ENCODE data around the gene TCF21. TPM values are rescaled to one million over a fixed set of nuclear protein-coding genes. Genes with fewer than 3 reads are reported as not detected.
"Not testable (repeated sequence)": the region's sequence is repeated elsewhere in the genome, so short reads cannot be mapped to it uniquely, and the experiment has no call there.

Gene TCF21
- total RNA-seq, 1 donor from 2014 or later, result 0.52 TPM

GRCh38 chr6:133857696-133858095 lies 31.2 kb upstream of the TCF21 start:
- Mint-ChIP-seq H3K9me3 (ENCODE audit: unreplicated experiment) (peaks cover 12% of the 10 kb centered on the region), H3K36me3 (ENCODE audit: low read depth, unreplicated experiment) (no peaks in the 10 kb centered on the region), H3K27me3 (ENCODE audit: low read depth, unreplicated experiment) (peaks cover 35% of the 10 kb centered on the region), H3K4me1 (ENCODE audit: low read depth, unreplicated experiment) (peaks cover 7% of the 10 kb centered on the region), H3K27ac (ENCODE audit: unreplicated experiment) (no peak overlapping the region), H3K4me3 (ENCODE audit: unreplicated experiment) (no peak overlapping the region)
- FAIRE-seq, result no peak
- Histone ChIP-seq H3K9me3 (ENCODE audit: insufficient read depth, low read depth, low read length) (no peaks in the 10 kb centered on the region), H2AFZ (ENCODE audit: low read depth, low read length) (no peak overlapping the region), H3K4me1 (ENCODE audit: insufficient read depth, low read length) (peaks cover 3% of the 10 kb centered on the region), H3K27me3 (ENCODE audit: insufficient read depth, low read length) (peaks cover 41% of the 10 kb centered on the region), H3K27ac (ENCODE audit: low read depth, low read length) (no peak overlapping the region), H3K9ac (ENCODE audit: low read length) (no peak overlapping the region), H4K20me1 (ENCODE audit: insufficient read depth, low read length) (no peaks in the 10 kb centered on the region), H3K4me2 (ENCODE audit: low read length) (no peak overlapping the region), H3K4me3 (ENCODE audit: insufficient read depth, low read depth, low read length) (no peak overlapping the region), H3K79me2 (ENCODE audit: insufficient read depth, low read length) (no peaks in the 10 kb centered on the region), H3K36me3 (ENCODE audit: insufficient read depth, low read length) (no peaks in the 10 kb centered on the region)
- TF ChIP-seq EZH2 (IDR thresholded peaks at IDR 0.05; ENCODE audit: insufficient read depth, low read length), result no peak
- no peak for TF ChIP-seq CTCF (IDR thresholded peaks at IDR 0.05; ENCODE audit: insufficient read depth, low read depth, low read length)
- DNase-seq (ENCODE audit: low read depth), result no peak

- not testable (repeated sequence) for H3K27ac Mint-ChIP-seq (ENCODE audit: unreplicated experiment); H3K27ac ChIP-seq (ENCODE audit: low read depth, low read length); H3K4me2 ChIP-seq (ENCODE audit: low read length); H2AFZ ChIP-seq (ENCODE audit: low read depth, low read length); H3K36me3 ChIP-seq (ENCODE audit: insufficient read depth, low read length); FAIRE-seq; H3K36me3 Mint-ChIP-seq (ENCODE audit: low read depth, unreplicated experiment); H3K4me1 Mint-ChIP-seq (ENCODE audit: low read depth, unreplicated experiment); H3K27me3 ChIP-seq (ENCODE audit: insufficient read depth, low read length); DNase-seq (ENCODE audit: low read depth); H3K27me3 Mint-ChIP-seq (ENCODE audit: low read depth, unreplicated experiment); H4K20me1 ChIP-seq (ENCODE audit: insufficient read depth, low read length); H3K4me1 ChIP-seq (ENCODE audit: insufficient read depth, low read length); H3K79me2 ChIP-seq (ENCODE audit: insufficient read depth, low read length); H3K4me3 Mint-ChIP-seq (ENCODE audit: unreplicated experiment); H3K4me3 ChIP-seq (ENCODE audit: insufficient read depth, low read depth, low read length); H3K9me3 ChIP-seq (ENCODE audit: insufficient read depth, low read depth, low read length); H3K9ac ChIP-seq (ENCODE audit: low read length)
- H3K9me3 Mint-ChIP-seq (ENCODE audit: unreplicated experiment), result peaks cover 21% of the 10 kb centered on the region
Measured at GRCh38 chr6:133861337-133861736, 27.6 kb upstream of the TCF21 start.

- Histone ChIP-seq H3K4me2 (ENCODE audit: low read length) (no peak overlapping the region), H4K20me1 (ENCODE audit: insufficient read depth, low read length) (no peaks in the 10 kb centered on the region), H3K9me3 (ENCODE audit: insufficient read depth, low read depth, low read length) (peaks cover 5% of the 10 kb centered on the region), H3K4me1 (ENCODE audit: insufficient read depth, low read length) (no peaks in the 10 kb centered on the region), H3K79me2 (ENCODE audit: insufficient read depth, low read length) (no peaks in the 10 kb centered on the region), H3K27ac (ENCODE audit: low read depth, low read length) (no peak overlapping the region), H3K27me3 (ENCODE audit: insufficient read depth, low read length) (no peaks in the 10 kb centered on the region), H3K4me3 (ENCODE audit: insufficient read depth, low read depth, low read length) (no peak overlapping the region), H3K36me3 (ENCODE audit: insufficient read depth, low read length) (no peaks in the 10 kb centered on the region), H3K9ac (ENCODE audit: low read length) (no peak overlapping the region), H2AFZ (ENCODE audit: low read depth, low read length) (no peak overlapping the region)
- no peaks in the 10 kb centered on the region for H3K36me3 Mint-ChIP-seq (ENCODE audit: low read depth, unreplicated experiment)
- H3K4me3 Mint-ChIP-seq (ENCODE audit: unreplicated experiment), result no peak overlapping the region
- TF ChIP-seq EZH2 (IDR thresholded peaks at IDR 0.05; ENCODE audit: insufficient read depth, low read length) (no peak), CTCF (IDR thresholded peaks at IDR 0.05; ENCODE audit: insufficient read depth, low read depth, low read length) (no peak)
- H3K27me3 Mint-ChIP-seq (ENCODE audit: low read depth, unreplicated experiment), result no peaks in the 10 kb centered on the region
- H3K9me3 Mint-ChIP-seq (ENCODE audit: unreplicated experiment), result peaks cover 21% of the 10 kb centered on the region
- no peak overlapping the region for H3K27ac Mint-ChIP-seq (ENCODE audit: unreplicated experiment)
- H3K4me1 Mint-ChIP-seq (ENCODE audit: low read depth, unreplicated experiment), result no peaks in the 10 kb centered on the region
- DNase-seq (ENCODE audit: low read depth) (no peak), FAIRE-seq (no peak)
Measured at GRCh38 chr6:133863228-133863627, 25.7 kb upstream of the TCF21 start.
